Activated CD8-positive, alpha-beta memory T cell treated with anti-CD3 and anti-CD28 coated beads, Interleukin-2, amount 50 U/mL, for 24 hours (primary cell): ENCODE measurements around the gene TPMT.
"Not testable (repeated sequence)": the region's sequence is repeated elsewhere in the genome, so short reads cannot be mapped to it uniquely, and the experiment has no call there.

Experiments
- DNase-seq: peaks from one replicate; pipeline ENCODE4 v3.0.0-alpha.2; 2020; ENCODE audit errors: extremely low read depth

The TPMT gene

GRCh38 chr6:18155864-18156421 lies 1.1 kb upstream of the TPMT start:
- DNase-seq: no peak

GRCh38 chr6:18155150-18155863 lies 430 bp upstream of the TPMT start, which contains the start of gene KDM1B:
Gene KDM1B, plus strand, starts transcription at chr6:18155422. Its CDS starts 4,474 bp downstream, at chr6:18159896.
- peak; percentile 93 for DNase-seq

GRCh38 chr6:18153311-18153703 lies 1.6 kb downstream of the TPMT start:
- no peak for DNase-seq

GRCh38 chr6:18151801-18152200 lies 3.1 kb downstream of the TPMT start:
- DNase-seq: no peak

- not testable (repeated sequence) for DNase-seq
Measured at GRCh38 chr6:18151391-18151790, 3.5 kb downstream of the TPMT start.

- DNase-seq: no peak
Measured at GRCh38 chr6:18148304-18149025, 6.4 kb downstream of the TPMT start.

GRCh38 chr6:18147616-18148015 lies 7.3 kb downstream of the TPMT start:
- no peak for DNase-seq

- no peak for DNase-seq
Measured at GRCh38 chr6:18147160-18147559, 7.7 kb downstream of the TPMT start.

GRCh38 chr6:18142591-18142861 lies 12.4 kb downstream of the TPMT start:
- DNase-seq: no peak

GRCh38 chr6:18141805-18142590 lies 12.9 kb downstream of the TPMT start:
- DNase-seq: no peak

- DNase-seq: no peak
Measured at GRCh38 chr6:18139935-18140621, 14.8 kb downstream of the TPMT start.

- DNase-seq: no peak
Measured at GRCh38 chr6:18138906-18139305, 16.0 kb downstream of the TPMT start.

- no peak for DNase-seq
Measured at GRCh38 chr6:18136260-18136659, 18.6 kb downstream of the TPMT start.

- no peak for DNase-seq
Measured at GRCh38 chr6:18135171-18135570, 19.7 kb downstream of the TPMT start.

- no peak for DNase-seq
Measured at GRCh38 chr6:18132346-18132745, 22.5 kb downstream of the TPMT start.

GRCh38 chr6:18126121-18126520 lies 28.8 kb downstream of the TPMT start:
- DNase-seq: no peak

GRCh38 chr6:18122128-18123093 lies 32.5 kb downstream of the TPMT start, which contains the start of gene NHLRC1:
Gene NHLRC1, minus strand, starts transcription at chr6:18122677. Its CDS starts 71 bp downstream, at chr6:18122606.
- DNase-seq: peak; percentile 39

GRCh38 chr6:18121580-18122127 lies 33.2 kb downstream of the TPMT start:
- no peak for DNase-seq

- DNase-seq: no peak
Measured at GRCh38 chr6:18119236-18119635, 35.6 kb downstream of the TPMT start.

GRCh38 chr6:18118330-18118729 lies 36.5 kb downstream of the TPMT start:
- DNase-seq: no peak
